A172 (cell line): Measurements from ENCODE around the gene MED4. TPM values are rescaled to one million over a fixed set of nuclear protein-coding genes. Genes with fewer than 3 reads are reported as not detected.

Experiments used
- DNase-seq: peaks from one replicate; pipeline ENCODE4 v3.0.0-alpha.2; 2015; ENCODE audit warnings: low spot score
- total RNA-seq: library from RNA; depleted of rRNA; stranded (reverse); fragments of >200 nt; shearing (Covaris generic); gene quantifications from 2 replicates; pipeline ENCODE4 v1.2.3, GENCODE V29; 2014; rRNA removed

Gene MED4
- total RNA-seq, 1 experiment from 2014 or later, result 40.4 TPM

DNA sequence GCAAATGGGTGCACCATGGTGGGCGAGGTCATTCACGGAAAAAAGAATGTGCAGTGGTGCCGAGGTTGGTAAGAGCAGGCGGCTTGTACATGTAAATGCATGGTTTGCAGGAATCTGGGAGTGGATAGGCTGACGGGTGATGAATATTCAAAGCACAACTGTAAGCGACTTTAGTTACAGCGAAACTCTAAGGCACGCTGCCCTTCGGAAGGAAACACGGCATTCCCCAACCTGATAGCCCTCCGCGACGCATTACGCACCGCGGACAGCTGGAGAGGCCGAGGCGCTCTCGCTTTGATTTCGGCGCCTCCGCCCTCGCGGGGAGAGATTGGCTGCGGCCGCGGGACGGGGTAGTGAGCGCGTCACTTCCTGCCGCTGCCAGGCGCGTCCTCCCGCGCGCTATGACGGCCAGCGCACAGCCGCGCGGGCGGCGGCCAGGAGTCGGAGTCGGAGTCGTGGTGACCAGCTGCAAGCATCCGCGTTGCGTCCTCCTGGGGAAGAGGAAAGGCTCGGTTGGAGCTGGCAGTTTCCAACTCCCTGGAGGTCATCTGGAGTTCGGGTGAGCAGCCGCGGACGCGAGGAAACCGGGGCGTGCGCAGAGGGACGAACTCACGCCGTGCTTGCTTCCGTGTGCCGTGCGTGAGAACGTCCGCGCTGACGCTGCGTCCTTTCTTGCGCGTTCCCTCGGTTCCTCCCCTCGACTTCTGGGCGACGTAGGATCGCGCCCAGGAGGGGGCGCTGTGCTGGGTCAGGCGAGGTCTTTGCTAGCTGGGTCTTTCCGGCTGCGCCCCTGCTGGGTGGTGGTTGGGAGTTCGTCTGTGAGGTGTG is 57.3 kb downstream of the MED4 start, which contains the start of gene NUDT15:
TSS of gene NUDT15 (plus strand) at position 381 of the 828 bp plus-strand sequence. CDS start at position 402, 21 bp downstream.
- DNase-seq, result peak; percentile 87

DNA sequence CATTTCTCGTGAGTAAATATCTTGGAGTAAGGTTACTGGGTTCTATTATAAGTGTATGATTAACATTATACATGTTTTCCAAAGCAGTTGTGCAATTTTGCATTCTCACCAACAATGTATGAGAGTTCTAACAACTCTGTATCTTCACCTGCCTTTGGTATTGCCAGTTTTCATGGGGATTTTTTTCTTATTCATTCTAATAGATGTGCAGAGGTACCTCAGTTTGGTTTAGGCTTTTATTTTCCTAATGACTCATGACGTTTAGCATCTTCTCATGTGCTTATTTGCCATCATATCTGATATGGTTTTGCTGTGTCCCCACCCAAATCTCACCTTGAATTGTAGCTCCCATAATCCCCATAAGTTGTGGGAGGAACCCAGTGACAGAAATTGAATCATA is 65.0 kb downstream of the MED4 start:
- DNase-seq, result no peak

- no peak for DNase-seq
Observed at GRCh38 chr13:48028066-48028465, 66.8 kb downstream of the MED4 start.

Other genes starting within 250 kb of the MED4 start
- gene SUCLA2, start 93.8 kb downstream of the MED4 start, total RNA-seq, result 64.4 and 74.4 TPM in 2 replicates
- gene NUDT15, start 57.4 kb downstream of the MED4 start, total RNA-seq, result 34.2 and 37.2 TPM in 2 replicates
- 147 and 160 TPM in 2 replicates for gene ITM2B, start 138.1 kb upstream of the MED4 start, total RNA-seq
- gene RB1, start 208.6 kb upstream of the MED4 start, total RNA-seq, result 55.3 and 57.9 TPM in 2 replicates